Measurements from ENCODE around the gene HADH.
A peak's percentile ranks its signal among the peaks of the same experiment; 100 is the strongest.
"Not testable (repeated sequence)": the region's sequence is repeated elsewhere in the genome, so short reads cannot be mapped to it uniquely, and the experiment has no call there.

Gene HADH

GRCh38 chr4:108033348-108033747 lies 43.7 kb downstream of the HADH start:
- no peak for DNase-seq

DNA sequence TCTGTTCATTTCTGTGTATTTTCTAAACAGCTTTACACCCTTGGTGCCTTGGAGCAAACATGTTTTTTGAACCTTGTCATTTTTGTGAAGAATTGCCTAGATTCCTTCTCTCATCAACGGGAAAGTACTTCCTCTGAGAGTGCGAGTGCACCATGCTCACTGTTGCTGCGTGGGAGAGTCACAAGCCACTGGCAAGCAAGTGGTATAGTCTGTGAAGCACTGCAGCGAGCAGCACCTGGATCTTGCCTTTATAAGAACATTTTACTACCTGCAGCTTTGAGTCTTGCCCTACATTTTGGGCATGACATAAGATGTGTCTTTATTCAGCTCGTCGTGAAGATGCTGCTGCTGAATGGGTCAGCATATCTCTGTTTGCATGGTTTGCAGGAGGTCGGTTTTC lies 44.9 kb downstream of the HADH start:
- no peak for DNase-seq

DNA sequence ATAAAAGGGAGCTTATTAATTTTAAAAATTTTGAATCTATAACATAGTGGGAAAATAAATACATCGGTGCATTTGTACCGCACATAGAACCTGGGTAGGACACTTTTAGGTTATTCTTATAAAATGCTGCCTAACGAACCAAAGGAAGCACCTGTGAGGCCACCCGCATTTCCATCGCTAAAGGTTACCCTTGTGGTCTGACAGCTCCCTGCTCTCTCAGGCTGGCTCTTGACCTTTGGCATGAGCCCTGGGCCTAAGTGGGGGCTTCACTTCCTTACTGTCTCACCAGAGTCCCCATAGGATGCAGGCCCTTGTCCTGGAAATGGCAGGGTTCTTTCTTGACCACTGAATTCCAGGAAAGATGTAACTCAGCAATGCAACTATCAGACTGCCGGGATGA lies 46.0 kb downstream of the HADH start:
- DNase-seq = no peak

GRCh38 chr4:108036213-108036612 lies 46.5 kb downstream of the HADH start:
- peak; percentile 51 to 58 for DNase-seq

GRCh38 chr4:108037884-108038283 lies 48.2 kb downstream of the HADH start:
- no peak for DNase-seq

DNA sequence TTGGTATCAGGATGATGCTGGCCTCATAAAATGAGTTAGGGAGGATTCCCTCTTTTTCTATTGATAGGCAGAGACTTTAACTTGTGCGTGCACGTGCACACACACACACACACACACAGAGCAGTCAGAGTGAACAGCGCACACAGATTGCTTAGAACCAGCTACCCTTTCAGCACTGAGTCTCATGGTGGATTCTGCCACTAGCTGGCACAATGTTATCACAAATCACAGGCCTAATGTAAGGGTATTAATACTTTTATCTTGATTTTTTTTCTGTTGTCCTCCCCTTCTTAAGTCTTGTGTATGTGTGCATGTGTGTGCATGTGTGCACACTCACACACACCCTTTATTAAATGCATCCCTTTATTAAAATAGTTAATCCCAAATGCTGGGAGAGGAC lies 53.2 kb downstream of the HADH start:
- DNase-seq = no peak

- no peak for DNase-seq
Observed at GRCh38 chr4:108043526-108043925, 53.8 kb downstream of the HADH start.

GRCh38 chr4:108044951-108045686 lies 55.4 kb downstream of the HADH start:
- DNase-seq = no peak

DNA sequence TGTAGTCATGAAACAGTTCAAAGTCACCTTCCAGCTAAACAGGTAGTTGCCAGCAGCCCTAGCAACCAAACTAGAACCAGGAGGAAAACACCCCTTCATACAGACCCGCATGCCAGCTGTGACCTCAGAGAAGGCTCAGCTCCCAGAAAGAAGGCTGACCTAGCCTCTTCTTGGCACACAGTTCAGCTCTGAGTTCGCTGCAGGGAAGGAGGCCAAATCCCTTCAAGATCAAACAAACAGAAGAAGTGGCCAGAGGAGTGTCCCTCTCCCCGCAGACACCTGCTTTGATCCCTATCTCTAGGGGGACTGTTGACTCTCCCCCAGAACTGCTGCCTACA lies 56.0 kb downstream of the HADH start:
- no peak for DNase-seq

- no peak for DNase-seq
Observed at GRCh38 chr4:108047199-108047598, 57.5 kb downstream of the HADH start.

DNA sequence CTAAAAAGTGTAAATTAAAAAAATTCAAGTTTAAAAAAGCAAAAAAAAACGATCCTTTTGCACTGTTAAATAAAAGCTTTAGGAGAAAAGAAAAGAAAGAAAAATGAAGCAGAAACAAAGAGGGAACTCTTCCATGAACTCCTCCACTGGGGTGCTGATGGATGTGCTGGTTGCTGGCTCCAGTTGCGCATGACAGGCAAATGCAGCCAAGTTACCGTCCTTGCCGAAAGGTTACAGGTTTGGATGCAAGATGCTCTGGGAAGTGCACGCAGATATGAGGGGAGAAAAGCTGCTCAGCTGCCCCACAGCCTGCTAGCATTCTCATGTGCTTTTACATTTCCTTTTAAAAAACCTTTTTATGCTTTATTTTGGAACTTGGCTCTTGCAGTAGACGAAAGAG lies 58.5 kb downstream of the HADH start:
- DNase-seq = no peak

- no peak for DNase-seq
Observed at GRCh38 chr4:108048997-108049396, 59.3 kb downstream of the HADH start.

DNA sequence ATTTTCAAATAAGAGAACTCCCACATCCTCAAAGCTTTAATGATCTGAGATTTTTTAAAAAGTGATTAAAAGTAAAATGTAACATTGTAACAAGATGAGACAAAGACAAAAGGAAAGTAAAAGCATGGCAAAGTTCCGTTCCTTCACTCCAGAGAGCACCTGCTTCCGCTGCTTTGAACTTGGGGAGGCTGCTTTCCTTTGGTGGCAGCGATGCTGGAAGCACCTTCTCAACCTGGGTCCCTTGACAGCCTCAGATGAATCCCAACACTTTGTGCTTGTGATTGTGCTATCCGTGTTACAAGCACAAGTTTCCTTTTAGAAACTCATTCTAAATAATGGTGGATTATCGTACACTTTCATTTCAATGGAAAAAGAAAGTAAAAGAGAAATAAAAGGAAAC lies 59.7 kb downstream of the HADH start:
- DNase-seq = no peak

DNA sequence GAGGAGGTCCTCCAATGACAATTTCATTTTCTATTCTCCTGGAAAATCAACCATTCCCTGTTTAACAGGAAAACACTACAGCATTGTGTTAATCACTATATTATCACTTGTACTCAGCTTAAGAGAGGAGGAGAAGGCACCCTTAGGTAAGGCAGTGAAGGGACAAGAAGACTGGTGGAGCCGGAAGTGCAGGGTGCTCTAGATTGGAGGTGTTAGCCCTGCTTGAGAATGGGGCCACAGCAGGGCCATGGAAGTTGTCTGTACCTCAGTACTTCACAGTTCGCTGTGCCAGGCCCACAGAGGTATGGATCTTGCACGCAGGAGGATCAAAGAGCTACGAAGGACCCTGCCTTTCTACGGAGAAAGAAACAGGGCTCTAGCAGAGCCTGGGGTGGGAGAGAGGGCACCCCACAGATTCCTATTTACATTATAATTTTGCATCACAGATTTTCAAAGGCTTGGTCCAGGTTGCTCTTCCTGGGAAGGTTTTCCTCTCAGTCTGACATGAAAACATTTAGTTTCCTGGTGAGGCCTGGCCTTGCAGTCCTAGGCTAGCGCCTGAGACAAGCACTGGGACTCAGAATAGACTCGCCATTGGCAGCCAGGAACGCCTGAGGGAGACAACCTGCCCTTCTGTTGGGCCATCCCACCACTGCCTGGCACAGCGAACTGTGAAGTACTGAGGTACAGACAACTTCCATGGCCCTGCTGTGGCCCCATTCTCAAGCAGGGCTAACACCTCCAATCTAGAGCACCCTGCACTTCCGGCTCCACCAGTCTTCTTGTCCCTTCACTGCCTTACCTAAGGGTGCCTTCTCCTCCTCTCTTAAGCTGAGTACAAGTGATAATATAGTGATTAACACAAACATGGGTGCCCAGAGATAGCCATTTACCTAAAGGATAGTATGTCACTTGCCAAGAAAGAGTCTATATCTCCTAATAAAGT lies 60.8 kb downstream of the HADH start:
- DNase-seq = not testable (repeated sequence)

GRCh38 chr4:108051343-108051742 lies 61.7 kb downstream of the HADH start:
- DNase-seq = no peak

GRCh38 chr4:108052558-108053120 lies 63.0 kb downstream of the HADH start:
- DNase-seq = no peak

GRCh38 chr4:108053251-108053711 lies 63.6 kb downstream of the HADH start:
- DNase-seq = no peak

DNA sequence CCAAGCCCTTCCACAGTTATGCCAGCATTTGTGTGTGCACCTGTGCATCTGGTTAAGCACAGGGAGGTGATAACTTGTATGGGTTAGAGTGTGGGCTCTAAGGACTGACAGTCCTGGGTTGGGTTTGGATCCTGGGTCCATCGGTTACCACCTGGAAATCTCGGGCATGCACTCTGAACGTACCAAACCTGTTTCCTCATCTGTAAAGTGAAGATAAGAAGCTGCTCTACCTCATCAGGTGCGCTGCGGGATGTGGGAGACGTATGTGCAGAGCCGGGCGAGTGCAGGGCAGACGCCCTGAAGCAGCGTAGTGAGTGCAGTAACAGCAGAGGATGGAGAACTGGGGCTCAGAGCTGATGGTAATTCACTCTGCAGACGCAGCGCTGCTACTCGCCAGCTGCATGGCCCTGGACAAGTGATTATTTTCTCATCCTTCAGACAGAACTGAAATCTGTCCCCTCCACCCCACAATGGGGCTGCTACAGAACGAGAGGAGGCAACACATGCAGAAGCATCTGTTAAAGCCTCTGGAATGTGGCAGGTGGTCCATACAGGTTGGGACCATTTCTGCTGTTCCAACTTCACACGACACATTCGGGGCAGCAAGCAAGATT lies 64.4 kb downstream of the HADH start:
- DNase-seq = no peak

DNA sequence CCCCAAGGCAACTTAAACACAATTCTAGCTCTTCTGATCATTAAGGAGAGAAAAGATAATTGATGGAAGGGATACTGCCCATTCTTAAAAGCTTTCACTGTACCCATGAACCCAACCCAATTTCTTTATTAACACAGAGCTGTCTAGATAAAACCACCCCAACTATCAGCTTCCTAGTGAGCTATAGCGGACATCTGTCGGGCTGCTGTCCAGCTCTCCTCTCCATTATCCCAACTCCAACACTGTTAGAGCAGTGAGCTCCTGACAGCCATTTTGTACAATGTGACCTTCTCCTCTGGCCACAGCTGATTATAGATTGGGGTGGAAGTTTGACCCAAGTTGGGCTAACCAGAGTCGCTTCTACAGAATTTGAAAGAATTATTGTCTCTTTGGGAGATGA lies 66.1 kb downstream of the HADH start:
- no peak for DNase-seq

DNA sequence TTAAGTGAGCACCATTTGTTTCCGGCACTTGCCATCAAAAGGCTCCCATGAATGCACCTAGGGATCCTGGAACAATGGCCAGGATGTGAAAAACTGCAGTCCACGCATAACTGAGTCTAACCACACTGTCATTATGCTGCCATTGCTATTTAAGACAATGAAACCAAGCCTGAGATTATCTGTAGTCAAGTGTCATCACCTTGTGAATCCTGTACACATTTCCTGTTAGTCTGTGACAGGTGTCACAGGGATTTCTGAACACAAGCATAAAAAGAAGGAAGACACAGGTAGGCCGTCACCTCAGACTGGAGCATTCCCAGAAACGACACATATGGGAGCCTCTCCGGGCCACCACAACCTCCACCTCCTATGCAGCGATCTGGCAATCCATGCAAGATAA lies 66.7 kb downstream of the HADH start:
- DNase-seq = no peak

DNA sequence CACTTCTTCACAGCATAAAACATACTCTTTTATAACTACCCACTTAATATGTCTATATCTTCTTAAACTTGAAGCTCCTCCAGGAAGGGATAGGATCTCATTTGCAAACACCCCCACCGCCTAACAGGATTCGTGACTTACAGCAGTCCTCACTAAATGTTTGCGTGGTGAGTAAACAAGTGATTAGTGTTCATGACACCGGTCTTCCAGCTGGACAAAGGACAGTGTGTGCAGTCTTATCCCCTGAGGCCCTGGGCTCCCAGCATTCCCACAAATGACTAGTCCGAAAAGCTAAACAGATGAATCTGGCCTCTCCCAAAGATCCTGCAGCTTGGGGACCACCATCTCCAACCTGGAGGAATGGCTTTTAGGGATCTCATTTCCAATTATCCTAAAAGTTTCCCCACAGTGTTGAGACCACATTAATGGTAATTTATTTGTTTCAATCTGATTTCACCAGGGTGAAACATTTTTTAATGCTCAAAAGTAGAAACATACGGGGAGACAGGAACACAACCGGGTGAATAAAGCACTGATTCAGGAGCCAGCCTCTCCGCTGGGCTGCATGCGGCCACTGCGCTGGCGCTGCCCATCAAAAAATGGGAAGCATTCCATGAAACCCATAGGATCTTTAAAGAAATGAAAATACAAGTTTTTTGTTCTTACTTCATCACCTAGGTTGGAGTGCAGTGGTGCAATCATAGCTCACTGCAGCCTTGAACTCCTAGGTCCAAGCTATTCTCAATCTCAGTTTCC lies 69.2 kb downstream of the HADH start:
- DNase-seq = no peak

DNA sequence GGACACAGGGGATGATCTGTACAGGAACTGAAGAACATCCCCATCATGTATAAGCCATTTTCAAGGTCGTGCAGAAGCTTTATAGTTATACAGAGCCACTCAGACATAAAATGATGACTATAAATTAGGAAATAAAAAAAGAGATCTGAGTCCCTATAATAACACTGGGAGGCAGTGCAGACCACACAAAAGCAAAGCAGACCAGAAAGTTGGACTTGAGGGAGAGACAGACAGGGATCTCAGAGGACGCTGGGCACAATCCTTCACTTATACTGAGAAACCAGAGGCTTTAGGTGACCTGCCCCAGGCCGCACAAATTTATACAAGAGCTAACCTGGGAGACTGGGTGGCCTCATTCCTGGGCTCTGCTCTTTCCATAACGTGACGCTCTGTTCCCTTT lies 70.5 kb downstream of the HADH start:
- no peak for DNase-seq

Data from activated CD4-positive, alpha-beta T cell treated with anti-CD3 and anti-CD28 coated beads, Interleukin-2, amount 50 U/mL, for 4 hours (primary cell).